Gastrocnemius medialis (tissue), 4 donors: ENCODE measurements around the gene AJM1. TPM values are rescaled to one million over a fixed set of nuclear protein-coding genes. Genes with fewer than 3 reads are reported as not detected.

Experiments
- ATAC-seq, 2 donors: fragments of 150-250 bp; one replicate each; pipeline ENCODE4 v1.9.1; 2016
- DNase-seq, 2 donors: peaks; one replicate each; pipeline ENCODE4 v3.0.0-alpha.2; 2019
- H3K27ac ChIP-seq, 4 donors: fragments of 200-600 bp; sonication (generic); 1 replicate in 1 of 4; 2 replicates in 3 of 4; pipeline ENCODE4 v1.5.1; 2016 to 2018; ENCODE audit warnings: mild to moderate bottlenecking in 2 of 4, moderate library complexity in 1 of 4
- H3K27me3 ChIP-seq, 3 donors: fragments of 200-600 bp; sonication (generic) in 2 of 3; 1 replicate in 1 of 3; 2 replicates in 2 of 3; pipeline versions ENCODE4 v1.5.1 to v1.6.0; 2016 to 2019; ENCODE audit warnings: mild to moderate bottlenecking in 1 of 3, moderate library complexity in 1 of 3
- H3K36me3 ChIP-seq, 2 donors: fragments of 200-600 bp; sonication (generic) in 1 of 2; one replicate each; pipeline ENCODE4 v1.5.1; 2017 to 2018
- H3K4me1 ChIP-seq, 2 donors: fragments of 200-600 bp; sonication (generic) in 1 of 2; one replicate each; pipeline ENCODE4 v1.5.1; 2016 to 2017; ENCODE audit warnings: mild to moderate bottlenecking in 2 of 2
- H3K4me3 ChIP-seq, 4 donors: fragments of 200-600 bp; sonication (generic) in 3 of 4; 1 replicate in 1 of 4; 2 replicates in 3 of 4; pipeline ENCODE4 v1.5.1; 2016 to 2019; ENCODE audit warnings: mild to moderate bottlenecking in 2 of 4
- H3K9me3 ChIP-seq, 3 donors: fragments of 200-600 bp; sonication (generic) in 2 of 3; 1 replicate in 1 of 3; 2 replicates in 2 of 3; pipeline ENCODE4 v1.5.1; 2016 to 2019
- CTCF ChIP-seq, 5 experiments: fragments of 450-650 bp in 3 of 5; fragments of 200-600 bp in 2 of 5; sonication (generic) in 2 of 5; IDR thresholded peaks in 4 of 5; conservative IDR thresholded peaks in 1 of 5; 1 replicate in 4 of 5; 2 replicates in 1 of 5; pipeline ENCODE4 v1.5.1; 2016 to 2019; ENCODE audit warnings: antibody characterized with exemption in 5 of 5, mild to moderate bottlenecking in 3 of 5, moderate library complexity in 3 of 5
- POLR2A ChIP-seq, 2 donors: fragments of 450-650 bp; IDR thresholded peaks; one replicate each; pipeline ENCODE4 v1.6.1; 2017; ENCODE audit warnings: antibody characterized with exemption in 2 of 2, mild to moderate bottlenecking in 2 of 2, moderate library complexity in 2 of 2
- in situ Hi-C, 4 donors: fragments of 200-750 bp; cut with MboI; loops; one replicate each; pipeline versions ENCODE4 v1.15.0 to v1.8.0; 2017; ENCODE audit warnings: low sequenced_read_pairs in 4 of 4
- intact Hi-C: fragments of 100-400 bp; cut with DNase I; formaldehyde crosslinking; loops from one replicate; pipeline ENCODE4 v1.15.1; 2023; ENCODE audit warnings: low total_unique reads
- total RNA-seq, 4 donors: library from RNA; depleted of rRNA; stranded (reverse); fragments of >200 nt; gene quantifications; one replicate each; pipeline versions ENCODE4 v1.1.0 to v1.2.3, GENCODE V29; 2016

Gene AJM1
- total RNA-seq, 4 donors from 2014 or later = 1.3 to 2.1 (median 1.6) TPM

DNA sequence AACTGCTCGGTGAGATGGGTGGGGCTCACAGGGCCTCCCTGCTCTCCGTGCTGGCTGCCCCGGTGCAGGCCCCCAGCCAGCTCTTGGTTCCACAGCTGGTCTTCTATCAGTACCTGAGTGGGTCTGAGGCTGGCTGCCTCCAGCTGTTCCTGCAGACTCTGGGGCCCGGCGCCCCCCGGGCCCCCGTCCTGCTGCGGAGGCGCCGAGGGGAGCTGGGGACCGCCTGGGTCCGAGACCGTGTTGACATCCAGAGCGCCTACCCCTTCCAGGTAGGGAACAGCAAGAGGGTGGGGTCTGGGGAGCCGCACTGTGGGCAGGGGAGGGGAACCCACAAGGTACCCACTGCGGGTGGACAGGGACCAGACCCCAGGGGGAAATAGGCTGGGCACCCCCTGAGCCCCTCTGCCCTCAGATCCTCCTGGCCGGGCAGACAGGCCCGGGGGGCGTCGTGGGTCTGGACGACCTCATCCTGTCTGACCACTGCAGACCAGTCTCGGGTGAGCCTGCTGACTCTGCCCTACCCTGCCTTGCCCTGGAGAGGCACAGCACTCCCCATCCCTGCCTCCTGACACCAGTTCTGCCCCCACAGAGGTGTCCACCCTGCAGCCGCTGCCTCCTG lies 12.7 kb downstream of the AJM1 start:
- H3K4me1 ChIP-seq = peaks cover 22 to 34% of the 10 kb centered on the region in 2 donors
- in situ Hi-C loops = no loop called here
- no peaks in the 10 kb centered on the region for H3K9me3 ChIP-seq
- ATAC-seq = no peak
- H3K36me3 ChIP-seq = peaks cover 0 to 12% of the 10 kb centered on the region in 2 donors
- DNase-seq = peak in 1 of 2 donors; percentile 12
- H3K27ac ChIP-seq = no peak overlapping the region
- H3K27me3 ChIP-seq = no peaks in the 10 kb centered on the region
- intact Hi-C loops = loop anchor here (1.0 to 2.0 kb wide), 2 partner anchors 18 to 20 kb away; no protein-coding TSS in a partner anchor
- H3K4me3 ChIP-seq = no peak overlapping the region
- TF ChIP-seq CTCF (IDR thresholded peaks at IDR 0.05 in 4 of 5, conservative IDR thresholded peaks at IDR 0.05 in 1 of 5) (no peak), POLR2A (IDR thresholded peaks at IDR 0.05) (no peak)

- in situ Hi-C loops = no loop called here
- H3K36me3 ChIP-seq = peaks cover 0 to 11% of the 10 kb centered on the region in 2 donors
- H3K27ac ChIP-seq = no peak overlapping the region
- intact Hi-C loops = loop anchor here (2.0 kb wide), 1 partner anchor 17 kb away; no protein-coding TSS in a partner anchor
- DNase-seq (no peak), ATAC-seq (no peak)
- TF ChIP-seq POLR2A (IDR thresholded peaks at IDR 0.05) (no peak), CTCF (IDR thresholded peaks at IDR 0.05 in 4 of 5, conservative IDR thresholded peaks at IDR 0.05 in 1 of 5) (no peak)
- H3K4me3 ChIP-seq = no peak overlapping the region
- no peaks in the 10 kb centered on the region for H3K27me3 ChIP-seq
- H3K4me1 ChIP-seq = peaks cover 16 to 28% of the 10 kb centered on the region in 2 donors
- no peaks in the 10 kb centered on the region for H3K9me3 ChIP-seq
These were observed 13.3 kb downstream of the AJM1 start for GRCh38 chr9:136855461-136856078.

DNA sequence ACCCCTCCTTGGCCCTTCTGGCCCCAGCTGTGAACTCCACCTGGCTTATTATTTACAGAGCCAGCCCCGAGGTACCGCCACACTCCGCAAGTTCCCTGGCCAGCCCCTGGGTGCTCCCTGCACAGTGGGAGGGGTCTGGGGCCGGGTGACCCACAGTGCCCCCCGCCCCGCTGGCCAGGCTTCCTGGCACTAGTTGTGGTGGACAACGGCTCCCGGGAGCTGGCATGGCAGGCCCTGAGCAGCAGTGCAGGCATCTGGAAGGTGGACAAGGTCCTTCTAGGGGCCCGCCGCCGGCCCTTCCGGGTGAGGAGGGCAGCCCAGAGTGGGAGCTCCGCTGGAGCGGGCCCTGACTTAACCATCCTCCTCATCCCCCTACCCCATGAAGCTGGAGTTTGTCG lies 13.8 kb downstream of the AJM1 start:
- Histone ChIP-seq H3K27ac (no peak overlapping the region), H3K27me3 (no peaks in the 10 kb centered on the region), H3K36me3 (peaks cover 0 to 9% of the 10 kb centered on the region in 2 donors), H3K4me3 (no peak overlapping the region), H3K4me1 (peaks cover 12 to 23% of the 10 kb centered on the region in 2 donors), H3K9me3 (no peaks in the 10 kb centered on the region)
- intact Hi-C loops (no loop called here), in situ Hi-C loops (no loop called here)
- ATAC-seq (no peak), DNase-seq (no peak)
- TF ChIP-seq POLR2A (IDR thresholded peaks at IDR 0.05) (no peak), CTCF (IDR thresholded peaks at IDR 0.05 in 4 of 5, conservative IDR thresholded peaks at IDR 0.05 in 1 of 5) (no peak)

- intact Hi-C loops = no loop called here
- no peak for ATAC-seq
- Histone ChIP-seq H3K9me3 (no peaks in the 10 kb centered on the region), H3K4me3 (no peak overlapping the region), H3K27me3 (no peaks in the 10 kb centered on the region), H3K4me1 (peaks cover 7 to 17% of the 10 kb centered on the region in 2 donors), H3K27ac (no peak overlapping the region), H3K36me3 (peaks cover 0 to 4% of the 10 kb centered on the region in 2 donors)
- in situ Hi-C loops = no loop called here
- no peak for DNase-seq
- TF ChIP-seq CTCF (IDR thresholded peaks at IDR 0.05 in 4 of 5, conservative IDR thresholded peaks at IDR 0.05 in 1 of 5) (no peak), POLR2A (IDR thresholded peaks at IDR 0.05) (no peak)
These were observed 14.4 kb downstream of the AJM1 start for GRCh38 chr9:136856541-136857141.
